GM18861 (cell line): ENCODE data around the gene GBX1.

Source experiments
- ATAC-seq: cut with Tn5 transposase; IDR thresholded peaks from one replicate; pipeline ENCODE4 v1.9.1; 2021; ENCODE audit not compliant: unreplicated experiment

The GBX1 gene

GRCh38 chr7:151167197-151167961, at the start of gene GBX1:
Gene GBX1, minus strand, starts transcription at chr7:151167694. Its CDS starts 146 bp downstream, at chr7:151167548.
- no peak for ATAC-seq

GRCh38 chr7:151215396-151215795, 47.9 kb upstream of the GBX1 start:
- ATAC-seq = no peak

- ATAC-seq = no peak
Observed at GRCh38 chr7:151213826-151214225, 46.3 kb upstream of the GBX1 start.

- ATAC-seq = no peak
Observed at GRCh38 chr7:151212626-151213025, 45.1 kb upstream of the GBX1 start.

GRCh38 chr7:151211155-151211772, 43.8 kb upstream of the GBX1 start:
- no peak for ATAC-seq

- no peak for ATAC-seq
Observed at GRCh38 chr7:151210087-151210854, 42.8 kb upstream of the GBX1 start, which contains the start of gene H2BK1. Gene H2BK1, minus strand, starts transcription at chr7:151210488. Its CDS starts 170 bp downstream, at chr7:151210318.

GRCh38 chr7:151209588-151209987, 42.1 kb upstream of the GBX1 start:
- no peak for ATAC-seq

- no peak for ATAC-seq
Observed at GRCh38 chr7:151208253-151208862, 40.9 kb upstream of the GBX1 start.

GRCh38 chr7:151207804-151208203, 40.3 kb upstream of the GBX1 start:
- no peak for ATAC-seq

- ATAC-seq = no peak
Observed at GRCh38 chr7:151207315-151207714, 39.8 kb upstream of the GBX1 start.

GRCh38 chr7:151206914-151207313, 39.4 kb upstream of the GBX1 start:
- ATAC-seq = no peak

GRCh38 chr7:151205730-151206129, 38.2 kb upstream of the GBX1 start:
- ATAC-seq = no peak

- no peak for ATAC-seq
Observed at GRCh38 chr7:151204383-151205032, 37.0 kb upstream of the GBX1 start.

GRCh38 chr7:151202836-151203235, 35.3 kb upstream of the GBX1 start:
- ATAC-seq = no peak

- no peak for ATAC-seq
Observed at GRCh38 chr7:151201751-151202150, 34.3 kb upstream of the GBX1 start.

GRCh38 chr7:151201344-151201743, 33.9 kb upstream of the GBX1 start:
- ATAC-seq = no peak

GRCh38 chr7:151198945-151199848, 31.7 kb upstream of the GBX1 start:
- no peak for ATAC-seq

GRCh38 chr7:151197932-151198331, 30.4 kb upstream of the GBX1 start:
- ATAC-seq = no peak

GRCh38 chr7:151195616-151196450, 28.3 kb upstream of the GBX1 start:
- no peak for ATAC-seq
